Left forelimb (tissue), 1 donor: ENCODE data around the gene KRTAP5-3.

ENCODE experiments used
- DNase-seq: peaks from one replicate; pipeline ENCODE4 v3.0.0-alpha.2; 2018; ENCODE audit warnings: low spot score

The KRTAP5-3 gene

GRCh38 chr11:1643146-1643690 is 35.0 kb upstream of the KRTAP5-3 start:
- no peak for DNase-seq

- DNase-seq: no peak
These were observed 34.3 kb upstream of the KRTAP5-3 start for GRCh38 chr11:1642288-1643145.

DNA sequence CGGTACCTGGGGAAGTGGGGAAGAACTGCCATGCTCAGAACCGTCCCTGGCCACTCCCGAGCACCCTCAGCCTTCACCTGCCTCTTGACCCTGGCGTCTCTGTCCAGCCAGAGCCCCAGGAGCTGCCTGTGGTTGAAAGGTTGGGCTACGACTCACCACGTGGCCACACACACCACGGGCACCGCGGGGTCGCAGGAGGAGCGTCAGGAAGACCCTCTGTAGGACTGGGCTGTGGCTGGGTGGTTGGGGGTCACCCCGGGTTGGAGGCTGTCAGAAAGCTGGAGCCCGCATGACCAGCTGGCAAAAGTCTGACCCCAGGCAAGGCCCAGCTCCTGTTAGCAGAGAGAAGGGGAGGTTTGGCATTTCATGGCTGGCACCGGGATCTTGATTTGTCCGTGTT is 32.8 kb upstream of the KRTAP5-3 start:
- no peak for DNase-seq

GRCh38 chr11:1640076-1640946 is 32.0 kb upstream of the KRTAP5-3 start:
- no peak for DNase-seq

DNA sequence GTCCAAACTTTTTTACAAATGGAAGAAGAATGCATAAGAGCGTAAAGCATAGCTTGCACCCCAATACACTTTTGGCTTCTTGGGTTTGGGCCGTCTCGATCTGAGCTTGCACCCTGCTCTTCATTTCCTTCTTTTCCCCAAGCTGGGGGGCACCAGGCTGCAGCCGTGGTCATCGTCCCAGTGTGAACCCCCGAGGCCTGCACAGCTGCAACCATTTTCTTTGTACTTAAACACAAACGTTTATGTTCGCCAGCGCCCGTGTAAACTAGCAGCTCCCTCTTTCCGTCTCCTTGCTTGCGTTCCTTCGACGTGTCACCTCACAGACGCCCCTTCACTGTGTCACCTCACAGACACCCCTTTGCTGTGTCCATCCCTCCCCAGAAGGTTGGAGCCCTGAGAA is 31.4 kb upstream of the KRTAP5-3 start:
- no peak for DNase-seq

- no peak for DNase-seq
These were observed 30.9 kb upstream of the KRTAP5-3 start for GRCh38 chr11:1639102-1639620.

- DNase-seq: no peak
These were observed 30.1 kb upstream of the KRTAP5-3 start for GRCh38 chr11:1638344-1638743.

DNA sequence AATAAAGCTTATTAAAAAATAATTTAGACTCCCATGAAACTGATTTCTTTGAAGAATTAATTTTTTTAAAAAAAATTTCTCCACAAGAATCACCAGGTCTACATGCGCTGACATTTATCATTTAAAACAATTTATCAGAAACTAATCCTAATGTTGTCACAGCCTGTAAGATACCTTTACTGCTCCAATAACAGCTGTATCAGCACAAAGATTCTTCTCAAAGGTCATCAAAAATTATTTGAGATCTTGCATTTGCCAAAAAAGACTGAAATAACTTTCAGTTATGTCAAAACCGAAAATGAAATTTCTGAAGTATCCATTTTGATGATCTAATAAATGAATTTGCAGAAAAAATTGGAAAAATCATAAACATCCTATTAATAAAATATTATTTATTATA is 29.4 kb upstream of the KRTAP5-3 start:
- DNase-seq: no peak

- peak; percentile 46 for DNase-seq
These were observed 28.2 kb upstream of the KRTAP5-3 start for GRCh38 chr11:1636291-1636950.

GRCh38 chr11:1633864-1634263 is 25.6 kb upstream of the KRTAP5-3 start:
- DNase-seq: peak; percentile 37

GRCh38 chr11:1632053-1632714 is 23.9 kb upstream of the KRTAP5-3 start:
- no peak for DNase-seq

- no peak for DNase-seq
These were observed 22.9 kb upstream of the KRTAP5-3 start for GRCh38 chr11:1631066-1631568.

DNA sequence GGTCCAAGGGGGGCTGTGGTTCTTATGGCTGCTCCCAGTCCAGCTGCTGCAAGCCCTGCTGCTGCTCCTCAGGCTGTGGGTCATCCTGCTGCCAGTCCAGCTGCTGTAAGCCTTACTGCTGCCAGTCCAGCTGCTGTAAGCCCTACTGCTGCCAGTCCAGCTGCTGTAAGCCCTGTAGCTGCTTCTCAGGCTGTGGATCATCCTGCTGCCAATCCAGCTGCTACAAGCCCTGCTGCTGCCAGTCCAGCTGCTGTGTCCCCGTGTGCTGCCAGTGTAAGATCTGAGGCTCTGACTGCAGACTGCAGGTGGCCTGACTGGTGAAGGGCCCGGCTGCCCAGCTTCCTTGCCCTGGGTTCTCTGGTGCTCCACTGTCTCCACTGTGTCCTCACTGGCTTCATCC is 22.0 kb upstream of the KRTAP5-3 start:
- no peak for DNase-seq

DNA sequence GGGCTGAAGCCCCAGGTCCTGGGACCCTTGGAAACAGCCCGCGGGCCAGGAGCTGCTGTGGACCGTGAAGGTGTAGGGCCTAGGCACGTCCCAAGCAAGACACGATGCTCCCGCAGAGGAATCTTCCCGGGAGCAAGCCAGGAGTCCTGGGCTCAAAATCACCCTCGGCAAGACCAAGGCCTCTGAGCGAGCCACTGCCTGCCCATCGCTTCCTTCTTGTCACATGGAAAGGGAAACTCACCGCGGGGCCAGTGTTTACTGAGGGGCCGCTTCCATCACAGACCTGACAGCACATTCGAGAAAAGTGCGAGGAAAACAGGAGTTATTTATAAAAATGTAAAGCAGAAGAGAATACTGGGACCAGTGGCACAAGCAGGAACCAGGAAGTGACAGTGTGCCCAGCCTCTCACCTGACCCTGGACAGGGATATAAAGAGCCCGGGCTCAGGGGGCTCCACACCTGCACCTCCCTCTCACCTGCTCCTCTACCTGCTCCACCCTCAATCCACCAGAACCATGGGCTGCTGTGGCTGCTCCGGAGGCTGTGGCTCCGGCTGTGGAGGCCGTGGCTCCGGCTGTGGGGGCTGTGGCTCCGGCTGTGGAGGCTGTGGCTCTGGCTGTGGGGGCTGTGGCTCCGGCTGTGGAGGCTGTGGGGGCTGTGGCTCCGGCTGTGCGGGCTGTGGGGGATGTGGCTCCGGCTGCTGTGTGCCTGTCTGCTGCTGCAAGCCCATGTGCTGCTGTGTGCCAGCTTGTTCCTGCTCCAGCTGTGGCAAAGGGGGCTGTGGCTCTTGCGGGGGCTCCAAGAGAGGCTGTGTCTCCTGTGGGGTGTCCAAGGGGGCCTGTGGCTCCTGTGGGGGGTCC is 21.3 kb upstream of the KRTAP5-3 start, which contains the start of gene KRTAP5-5:
TSS of gene KRTAP5-5 (plus strand) at position 450 of the 860 bp plus-strand sequence. CDS start at position 516, 66 bp downstream.
- DNase-seq: no peak

DNA sequence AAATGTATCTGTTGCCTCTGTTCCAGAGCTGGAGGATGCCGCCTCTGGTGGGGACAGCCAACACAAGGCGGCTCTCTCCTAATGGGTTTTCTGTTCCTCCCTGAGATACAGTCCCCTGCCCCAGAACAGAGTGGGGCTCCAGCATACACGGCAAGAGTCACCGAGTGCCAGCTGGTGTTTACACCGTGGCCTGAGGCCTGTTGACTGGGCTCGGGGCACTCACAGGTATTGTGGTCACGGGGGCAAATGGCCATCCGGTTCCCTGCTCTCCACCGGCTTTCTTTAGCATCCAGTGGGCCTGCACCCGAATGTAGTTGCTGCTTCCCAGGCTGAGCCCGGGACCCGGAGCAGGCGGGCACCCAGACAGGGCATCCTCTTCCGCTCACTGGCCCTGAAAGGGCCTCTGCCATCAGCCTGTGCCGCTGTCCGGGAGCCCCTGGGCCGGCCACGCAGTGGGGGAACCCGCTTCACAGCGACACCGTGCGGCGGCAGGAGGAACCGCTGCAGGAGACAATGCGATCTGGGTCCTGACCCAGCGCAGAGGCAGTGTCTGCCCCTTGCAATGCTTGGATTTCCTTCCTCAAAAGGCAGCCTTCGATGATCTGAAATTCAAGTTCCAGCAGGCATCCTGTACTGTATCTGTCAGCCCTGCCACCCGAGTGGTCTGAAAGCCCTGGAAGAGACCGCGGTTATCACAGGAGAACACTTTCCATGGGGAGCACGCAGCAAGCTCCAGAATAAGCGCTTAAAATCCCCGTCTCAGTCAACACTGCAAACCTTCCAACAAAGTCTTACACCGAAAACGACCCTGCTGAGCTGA is 20.5 kb upstream of the KRTAP5-3 start:
- DNase-seq: peak; percentile 76

DNA sequence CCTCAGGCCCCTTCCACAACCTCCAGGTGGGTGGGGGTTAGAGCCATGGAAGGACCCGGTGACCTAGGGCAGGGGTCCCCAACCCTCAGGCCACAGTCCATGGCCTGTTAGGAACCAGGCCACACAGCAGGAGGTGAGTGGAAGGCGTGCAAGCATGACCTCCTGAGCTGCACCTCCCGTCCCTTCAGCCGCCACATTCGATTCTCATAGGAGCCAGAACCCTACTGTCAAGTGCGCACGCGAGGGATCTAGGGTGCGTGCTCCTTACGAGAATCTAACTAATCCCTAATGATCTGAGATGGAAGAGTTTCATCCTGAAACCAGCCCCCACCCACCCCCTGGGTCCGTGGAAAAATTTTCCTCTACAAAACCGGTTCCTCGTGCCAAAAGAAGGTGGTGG is 17.3 kb upstream of the KRTAP5-3 start:
- DNase-seq: peak; percentile 26

DNA sequence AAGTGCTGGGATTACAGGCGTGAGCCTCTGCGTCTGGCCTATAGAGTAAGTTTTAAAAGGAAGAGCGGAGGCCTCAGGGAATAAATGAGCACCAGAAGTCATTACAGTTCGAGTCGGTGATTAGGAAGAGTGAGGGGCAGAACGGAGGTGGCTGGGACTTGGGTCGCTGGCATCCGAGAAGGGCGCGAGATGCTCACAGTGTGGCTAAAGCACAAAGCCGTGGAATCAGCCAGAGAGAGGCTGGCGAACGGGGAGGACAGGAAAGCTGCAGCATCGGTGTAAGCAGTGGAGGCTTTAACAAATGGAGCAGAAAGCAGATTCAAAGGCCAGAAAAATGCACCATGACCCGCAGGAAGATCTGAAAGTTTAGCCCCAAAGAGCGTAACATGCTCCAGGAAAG is 16.4 kb upstream of the KRTAP5-3 start:
- no peak for DNase-seq

DNA sequence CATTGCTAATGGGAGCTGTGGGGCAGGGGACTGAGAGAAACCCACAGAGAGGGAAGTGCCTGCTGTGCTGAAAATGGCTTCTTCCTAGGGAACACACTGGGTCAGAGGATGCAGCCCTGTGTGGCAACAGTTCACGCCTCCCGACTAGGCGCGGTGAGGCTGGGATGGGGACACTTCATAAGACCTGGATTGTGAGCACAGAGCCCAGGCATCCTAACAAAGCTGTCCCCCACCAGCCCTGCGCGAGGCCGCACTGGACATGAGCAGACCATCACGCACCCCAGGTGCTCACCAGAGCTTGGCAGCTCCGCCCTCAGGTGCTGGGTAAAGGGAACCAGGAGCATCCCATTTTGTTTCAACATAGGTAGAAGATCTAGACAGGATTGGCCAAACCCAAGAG is 15.5 kb upstream of the KRTAP5-3 start:
- no peak for DNase-seq

- DNase-seq: no peak
These were observed 13.8 kb upstream of the KRTAP5-3 start, which contains the start of gene KRTAP5-4 for GRCh38 chr11:1622086-1622485. Gene KRTAP5-4 (minus strand): TSS chr11:1622138. CDS start chr11:1622093, 45 bp downstream.
